Erythroblast (primary cell): ENCODE measurements around the gene ZNF433.

Experiments
- GATA1 ChIP-seq: IDR thresholded peaks from 2 replicates; pipeline ENCODE4 v1.6.1; 2011; ENCODE audit warnings: low read depth, mild to moderate bottlenecking, control low read depth, low read length, moderate library complexity
- POLR2A ChIP-seq: IDR thresholded peaks from 2 replicates; pipeline ENCODE4 v1.6.1; 2011; ENCODE audit warnings: mild to moderate bottlenecking, low read length

DNA sequence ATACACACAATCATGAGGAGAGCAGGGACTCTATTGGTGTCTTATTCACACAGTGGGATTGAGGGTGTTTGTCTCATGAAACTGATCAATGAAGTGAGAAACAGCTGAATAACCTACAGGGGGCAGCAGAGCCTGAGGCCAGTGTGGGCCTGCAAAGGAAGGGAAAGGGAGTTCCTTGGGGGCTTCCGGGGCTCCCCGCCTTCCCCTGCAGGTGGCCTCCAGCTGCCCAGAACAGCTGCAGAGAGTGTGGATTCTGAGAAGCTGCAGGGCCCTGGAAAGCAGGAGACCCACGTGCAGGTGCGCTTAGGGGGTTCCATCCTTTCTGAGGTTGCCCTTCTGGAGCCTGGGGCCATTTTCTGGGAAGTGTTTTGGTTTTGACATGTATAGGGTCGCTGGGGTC, 50.5 kb downstream of the ZNF433 start:
- no peak for TF ChIP-seq POLR2A
- no peak for TF ChIP-seq GATA1
